AG08396 (cell line): ENCODE results near the gene MED13L.
"Not testable (repeated sequence)": the region's sequence is repeated elsewhere in the genome, so short reads cannot be mapped to it uniquely, and the experiment has no call there.

Source experiments
- DNase-seq: peaks from one replicate; pipeline ENCODE4 v3.0.0; 2012; ENCODE audit warnings: low spot score, mixed read lengths

Gene MED13L

DNA sequence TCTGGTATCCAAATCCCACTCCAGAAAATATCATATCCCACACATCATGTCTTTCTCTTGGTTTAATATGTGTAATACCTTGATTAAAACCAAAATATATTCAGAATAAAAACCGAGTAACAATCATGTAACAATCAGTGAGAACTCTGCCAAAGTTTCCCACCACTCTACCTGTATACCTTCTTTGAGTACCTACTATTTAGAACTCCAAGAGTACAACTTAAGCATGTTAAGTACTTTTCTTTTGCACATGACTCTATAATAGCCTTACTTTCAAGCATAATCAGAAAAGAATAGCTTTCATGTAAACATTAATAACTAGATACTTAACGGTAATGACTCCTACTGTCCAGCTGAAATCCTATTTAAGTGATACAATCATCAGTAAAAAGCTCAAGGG, 223.2 kb downstream of the MED13L start:
- DNase-seq, result no peak

DNA sequence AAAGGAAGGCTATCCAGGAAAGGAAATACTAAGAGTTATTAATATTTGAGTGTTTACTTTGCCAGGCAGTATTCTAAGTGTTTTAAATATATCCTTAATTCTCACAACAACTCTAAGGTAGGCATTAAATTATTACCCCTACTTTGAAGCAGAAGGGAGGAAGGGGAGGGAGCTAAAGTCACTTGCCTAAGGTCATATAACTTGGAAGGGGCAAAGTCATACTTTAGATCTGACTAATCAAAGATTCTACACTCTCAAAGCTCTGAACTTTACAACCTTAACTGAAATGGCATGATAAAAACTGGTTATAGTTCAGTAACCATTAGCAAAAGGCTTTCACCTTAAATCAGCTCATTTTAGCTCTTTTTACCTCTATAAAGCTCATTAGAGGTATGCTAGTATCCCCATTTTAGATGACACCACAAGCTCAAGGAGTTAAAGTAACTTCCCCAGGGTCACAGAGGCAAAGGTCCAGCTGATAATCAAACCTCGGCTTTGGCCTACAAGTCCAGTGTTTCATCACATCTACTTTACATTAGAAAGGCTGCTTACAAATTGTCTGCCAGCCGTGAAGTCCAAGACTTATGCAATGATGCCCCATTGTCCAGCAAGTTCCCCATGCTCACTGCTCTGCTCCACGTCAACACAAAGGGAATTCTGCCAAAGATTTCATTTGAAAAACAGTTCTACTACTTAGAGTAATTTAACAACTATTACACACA, 223.9 kb downstream of the MED13L start:
- peak; percentile 44 for DNase-seq

DNA sequence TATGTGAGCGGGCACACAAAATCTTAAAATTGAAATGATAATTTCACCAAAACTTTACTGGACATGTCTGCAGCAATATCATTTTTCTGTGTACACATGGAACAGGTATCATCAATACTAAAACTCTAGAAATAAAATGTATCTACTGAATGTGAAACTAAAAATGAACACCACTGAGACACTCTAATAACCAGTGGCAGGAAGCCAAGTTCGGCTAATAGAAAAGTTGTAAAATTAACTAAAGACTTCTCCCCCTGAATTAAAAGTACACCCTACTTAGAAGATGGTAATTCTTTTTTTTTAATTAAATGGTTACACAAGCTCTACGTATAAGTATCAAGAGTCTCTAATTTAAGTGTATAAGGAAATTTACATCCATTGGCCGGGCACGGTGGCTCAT, 227.2 kb downstream of the MED13L start:
- DNase-seq, result no peak

DNA sequence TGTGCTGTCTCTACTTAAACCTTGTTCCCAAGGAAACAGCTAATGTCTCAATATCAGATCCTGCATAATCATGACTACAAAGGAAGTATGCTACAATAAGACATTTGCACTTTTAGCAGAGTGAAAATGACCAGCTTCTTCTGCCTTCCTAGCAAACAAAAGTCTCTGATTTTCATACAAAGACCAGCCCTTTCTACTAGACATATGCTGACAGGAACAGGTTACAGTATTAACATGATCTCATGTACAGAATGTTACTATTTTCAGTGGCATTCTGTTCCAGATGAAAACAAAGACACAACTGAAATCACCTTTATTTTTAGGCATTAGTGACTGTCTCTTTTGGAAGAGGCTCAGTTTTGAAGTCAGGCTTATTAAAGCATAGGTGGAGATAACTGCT, 228.6 kb downstream of the MED13L start:
- DNase-seq, result no peak

DNA sequence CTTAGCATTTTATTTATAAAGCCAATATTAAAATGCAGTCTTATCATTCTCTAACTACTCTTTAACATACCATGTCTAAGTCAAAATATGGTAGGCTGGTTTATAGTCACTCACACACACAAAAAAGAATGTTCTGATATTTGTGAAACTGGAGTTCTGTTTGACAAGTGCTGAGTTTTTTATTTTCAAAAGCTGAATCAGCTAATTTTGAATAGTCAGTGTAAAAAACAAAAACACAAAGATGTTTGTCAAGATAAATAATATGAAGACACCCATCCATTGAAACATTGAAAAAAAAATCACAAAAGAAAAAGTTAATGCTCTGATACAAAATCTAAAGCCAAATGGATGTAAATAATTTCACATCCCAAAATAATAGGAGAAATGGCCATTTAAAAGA, 231.5 kb downstream of the MED13L start:
- DNase-seq, result no peak

DNA sequence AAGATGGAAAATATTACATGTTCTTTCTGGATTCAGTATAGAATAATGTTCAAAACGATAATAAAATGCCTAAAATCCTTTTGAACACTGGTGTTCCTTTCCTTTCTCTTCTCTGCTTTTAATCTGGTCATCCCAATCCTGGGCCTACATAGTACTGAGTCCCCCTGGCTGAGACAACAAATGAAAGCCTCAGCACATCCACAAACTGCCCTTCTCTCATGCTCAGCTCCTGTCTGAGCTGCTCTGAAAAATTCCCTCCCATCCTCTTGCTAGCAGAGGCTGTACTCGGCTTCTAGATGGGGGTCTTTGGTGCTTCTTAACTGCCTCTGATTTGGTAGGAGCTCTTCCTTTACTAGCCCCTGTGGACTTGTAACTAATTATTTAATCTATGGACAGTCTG, 232.3 kb downstream of the MED13L start:
- DNase-seq, result no peak

DNA sequence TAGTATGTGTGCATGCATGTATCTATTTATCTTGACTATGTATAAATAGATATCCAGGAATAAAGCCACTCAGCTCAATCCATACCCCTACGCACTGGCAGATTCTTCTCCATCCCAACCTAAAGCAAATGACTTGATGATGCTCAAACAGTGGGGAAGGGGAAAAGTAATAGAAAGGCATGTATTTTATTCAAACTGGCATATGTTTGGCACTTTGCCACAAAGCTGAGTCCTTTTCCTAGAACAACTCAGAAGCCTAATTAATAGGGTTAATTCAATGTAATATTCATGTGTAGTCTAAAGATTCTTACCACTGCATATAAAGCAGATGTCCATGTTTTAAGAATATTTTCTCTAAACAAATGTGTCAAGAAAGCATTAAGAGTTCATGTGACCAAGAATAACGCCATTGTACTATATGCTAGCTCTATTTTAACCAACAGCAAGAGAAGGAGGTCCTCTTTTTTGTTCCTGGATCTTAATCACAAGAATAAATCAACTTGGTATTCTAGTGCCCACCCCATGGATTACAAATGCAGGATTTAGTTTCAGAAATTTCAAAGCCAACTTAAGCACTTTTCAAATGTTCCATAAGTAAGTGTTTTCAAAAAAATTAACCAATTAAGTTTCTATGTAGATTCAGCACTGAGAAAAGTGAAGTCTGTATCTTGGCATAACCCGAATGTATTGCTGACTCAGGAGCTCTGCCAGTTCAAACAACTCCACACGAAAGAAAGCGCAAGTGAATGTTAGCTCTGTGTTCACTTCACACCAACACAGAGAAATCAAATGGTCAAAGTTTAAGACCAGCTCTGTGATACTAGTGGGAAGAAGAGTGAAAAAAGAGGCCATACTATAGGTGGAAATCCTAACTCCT, 233.6 kb downstream of the MED13L start:
- no peak for DNase-seq

DNA sequence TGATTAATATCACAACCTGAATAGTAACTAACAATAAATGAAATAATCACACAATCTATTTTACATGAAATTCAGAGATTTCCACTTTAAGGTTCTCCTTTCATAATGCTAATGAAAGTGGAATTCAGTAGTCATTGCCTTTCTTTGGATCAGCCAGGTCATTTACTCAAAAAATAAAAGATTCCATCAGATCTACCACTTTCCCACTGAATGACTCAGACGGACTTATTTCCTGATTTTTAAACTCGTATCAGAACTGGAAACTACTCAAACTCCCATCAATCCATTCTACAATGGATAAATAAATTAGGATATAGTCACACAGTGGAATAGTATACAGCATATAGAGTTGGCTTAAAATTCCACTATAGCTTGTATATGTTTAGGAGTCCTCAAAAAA, 237.1 kb downstream of the MED13L start:
- no peak for DNase-seq

DNA sequence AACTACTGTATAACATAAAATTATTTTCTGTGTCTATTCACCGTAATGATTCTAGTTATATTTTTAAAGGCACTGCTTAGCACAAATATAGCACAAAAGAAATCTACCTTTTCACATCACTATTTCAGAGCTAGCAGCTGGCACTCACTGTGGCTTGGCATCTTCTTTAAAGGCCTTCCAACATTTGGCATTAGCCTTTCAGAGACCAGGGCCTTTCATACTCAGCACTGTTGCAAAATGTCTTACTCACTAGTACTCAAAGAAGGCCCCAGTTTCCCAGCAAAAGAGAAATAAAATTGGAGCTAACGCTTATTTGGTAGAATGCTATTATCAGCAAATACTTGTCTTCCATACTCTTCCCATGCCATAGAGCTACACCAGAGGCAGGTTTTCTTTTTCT, 238.4 kb downstream of the MED13L start:
- DNase-seq, result no peak

DNA sequence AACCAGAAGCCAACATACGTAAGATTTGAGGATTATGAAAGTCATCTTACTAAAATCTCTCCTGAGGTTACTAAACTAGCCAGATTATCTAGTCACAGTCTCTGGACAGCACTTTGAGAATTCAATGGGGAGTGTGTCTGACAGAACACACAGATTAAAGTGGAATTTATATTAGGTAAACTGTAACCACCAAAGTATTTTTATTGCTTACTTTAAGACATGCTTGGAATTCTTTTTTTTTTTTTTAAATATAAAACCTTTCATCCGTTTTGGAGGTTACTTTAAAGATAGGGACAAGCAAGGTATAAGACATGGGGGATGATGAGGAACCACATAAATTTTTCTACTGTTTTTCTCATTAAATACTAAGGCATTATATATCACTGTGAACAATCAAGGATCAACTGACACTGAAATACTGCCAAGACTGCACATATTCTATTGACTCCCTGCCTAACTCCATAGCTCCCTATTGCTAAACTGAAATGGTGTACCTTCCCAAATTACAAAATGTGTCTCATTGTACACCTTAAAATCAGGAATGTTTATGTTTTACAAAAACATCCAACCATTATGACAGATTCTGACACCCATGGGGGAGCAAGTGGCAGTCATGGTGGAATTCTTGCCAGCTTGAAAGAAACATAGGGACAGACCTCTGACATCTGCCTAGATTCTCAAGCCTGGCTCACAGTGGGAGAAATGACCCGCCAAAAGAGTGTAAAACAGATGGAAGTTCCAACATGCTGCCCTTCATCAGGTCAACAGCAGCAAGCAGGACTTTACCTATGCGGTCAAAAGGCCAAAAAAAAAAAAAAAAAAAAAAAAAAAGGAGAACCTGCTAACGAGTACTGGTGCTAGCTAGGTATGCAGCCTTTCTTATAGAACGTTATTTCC, 239.3 kb downstream of the MED13L start:
- DNase-seq, result peak; percentile 25

DNA sequence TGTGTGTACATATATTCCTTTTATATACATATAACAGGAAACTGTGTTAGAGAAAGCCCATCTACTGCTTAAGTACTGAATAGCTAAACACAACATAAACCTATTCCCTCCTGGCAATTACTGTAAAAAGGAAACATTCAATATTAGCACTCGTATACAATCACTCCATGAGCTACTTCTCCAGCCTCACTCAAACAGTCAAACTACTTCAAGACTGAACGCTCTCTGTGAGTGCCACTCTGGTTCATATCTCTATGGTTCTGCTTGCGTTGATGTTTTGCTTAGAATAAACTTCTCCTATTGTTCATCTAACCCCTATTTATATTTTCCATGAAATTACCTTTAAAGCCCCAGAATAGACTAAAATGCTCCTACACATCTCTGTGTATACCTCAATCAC, 243.7 kb downstream of the MED13L start:
- DNase-seq, result no peak

DNA sequence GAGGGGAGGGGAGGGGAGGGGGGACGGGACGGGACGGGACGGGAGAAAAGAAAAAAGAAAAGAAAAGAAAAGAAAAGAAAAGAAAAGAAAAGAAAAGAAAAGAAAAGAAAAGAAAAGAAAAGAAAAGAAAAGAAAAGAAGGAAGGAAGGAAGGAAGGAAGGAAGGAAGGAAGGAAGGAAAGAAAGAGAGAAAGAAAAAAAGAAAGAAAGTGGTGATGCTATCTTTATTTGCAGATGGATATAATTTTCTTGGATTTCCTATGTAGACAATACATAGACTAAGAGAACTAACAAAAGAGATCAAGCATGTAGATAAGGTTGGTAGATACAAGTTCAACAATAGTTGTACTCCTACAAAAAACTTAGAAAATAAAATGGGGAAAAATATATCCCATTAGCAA, 245.9 kb downstream of the MED13L start:
- not testable (repeated sequence) for DNase-seq

DNA sequence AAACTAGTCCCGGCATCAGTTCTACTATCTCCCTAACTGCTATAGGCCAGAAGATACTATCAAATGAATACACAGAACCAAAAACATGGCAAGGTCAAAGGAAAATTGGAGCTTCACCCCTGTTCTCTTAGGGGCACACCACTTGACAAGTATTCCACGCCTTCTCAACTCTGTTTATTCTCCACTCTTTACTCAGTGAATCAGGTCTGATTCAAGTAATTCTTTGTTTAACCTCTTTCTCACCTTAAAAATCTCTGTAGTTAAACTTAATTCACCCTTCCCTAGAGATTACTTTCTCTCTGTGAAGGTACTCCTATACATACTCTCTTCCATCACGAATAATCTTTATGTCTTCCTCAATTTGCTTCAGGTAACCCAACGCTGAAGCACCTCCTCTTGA, 248.9 kb downstream of the MED13L start:
- DNase-seq, result no peak

DNA sequence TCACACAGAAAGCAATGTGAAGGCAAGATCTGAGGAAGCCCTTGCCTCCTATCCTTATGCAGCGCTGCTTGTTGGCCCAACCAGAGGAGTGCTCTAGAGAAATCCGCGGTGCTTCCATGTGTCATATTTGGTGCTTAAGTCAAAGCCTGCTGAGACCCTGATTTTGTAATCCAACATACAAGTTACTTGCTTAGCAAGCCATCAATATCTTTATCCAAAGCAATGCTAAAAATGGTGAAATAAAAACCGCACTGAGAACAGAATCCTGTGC, 250.0 kb downstream of the MED13L start:
- DNase-seq, result no peak

DNA sequence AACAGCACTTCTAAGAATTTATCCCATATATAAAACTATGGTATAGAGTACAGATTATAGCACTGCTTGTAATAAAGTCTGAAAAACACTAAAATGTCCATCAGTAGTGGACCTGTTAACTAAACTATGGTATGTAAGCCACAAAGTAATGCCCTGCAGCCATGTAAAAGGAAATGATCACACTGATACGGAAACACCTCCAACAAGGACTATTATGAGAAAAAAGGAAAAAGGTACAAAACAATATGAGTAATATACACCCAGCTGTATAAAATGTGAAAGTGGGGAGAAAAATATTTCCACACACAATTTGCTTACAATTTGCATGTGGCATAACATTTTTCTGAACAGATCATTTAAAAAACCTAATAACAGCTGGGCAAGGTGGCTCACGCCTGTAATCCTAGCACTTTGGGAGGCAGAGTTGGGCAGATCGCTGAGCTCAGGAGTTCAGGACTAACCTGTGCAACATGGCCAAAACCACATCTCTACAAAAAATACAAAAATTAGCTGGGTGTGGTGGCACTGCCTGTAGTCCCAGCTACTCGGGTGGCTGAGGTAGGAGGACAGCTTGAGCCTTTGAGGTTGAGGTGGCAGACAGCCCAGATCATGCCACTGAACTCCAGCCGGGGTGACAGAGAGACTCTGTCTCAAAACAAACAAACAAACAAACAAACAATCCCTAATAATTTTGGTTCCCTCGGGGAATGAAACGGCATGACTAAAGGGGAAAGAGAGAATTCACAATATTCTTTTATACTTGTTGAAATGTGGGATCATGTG, 250.5 kb downstream of the MED13L start:
- no peak for DNase-seq

DNA sequence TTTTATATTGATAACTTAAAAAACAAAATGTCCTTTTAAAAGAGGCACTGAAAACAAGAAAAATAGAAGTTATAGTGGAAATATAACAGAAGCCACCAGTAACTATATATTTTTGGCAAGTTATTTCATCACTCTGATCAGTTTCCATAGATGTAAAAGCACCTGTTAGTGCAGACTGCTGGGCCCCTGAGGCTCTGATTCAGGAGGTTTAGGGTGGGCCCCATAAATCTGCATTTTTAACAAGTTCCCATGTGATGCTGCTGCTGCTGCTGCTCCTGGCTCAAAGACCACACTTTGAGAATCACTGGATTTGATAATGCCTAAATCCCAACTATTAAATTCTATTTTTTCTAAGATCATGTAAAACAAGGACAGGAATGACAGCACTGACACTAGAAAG, 251.1 kb downstream of the MED13L start:
- DNase-seq, result no peak

DNA sequence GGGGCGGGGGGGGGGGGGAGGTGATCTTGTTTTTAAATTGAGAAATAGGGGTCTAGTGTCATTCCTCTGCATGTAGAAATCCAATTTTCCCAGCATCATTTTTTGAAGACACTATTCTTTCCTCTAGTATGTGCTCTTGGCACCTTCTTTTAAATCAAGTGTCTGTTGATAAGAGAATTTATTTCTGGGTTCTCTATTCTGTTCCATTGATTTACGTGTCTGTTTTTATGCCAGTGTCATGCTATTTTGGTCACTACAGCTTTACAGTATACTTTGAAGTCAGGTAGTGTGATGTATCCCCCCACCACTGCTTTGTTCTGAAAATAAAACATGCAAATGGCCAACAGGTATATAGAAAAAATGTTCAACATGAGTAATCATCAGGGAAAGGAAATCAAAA, 252.7 kb downstream of the MED13L start:
- no peak for DNase-seq

DNA sequence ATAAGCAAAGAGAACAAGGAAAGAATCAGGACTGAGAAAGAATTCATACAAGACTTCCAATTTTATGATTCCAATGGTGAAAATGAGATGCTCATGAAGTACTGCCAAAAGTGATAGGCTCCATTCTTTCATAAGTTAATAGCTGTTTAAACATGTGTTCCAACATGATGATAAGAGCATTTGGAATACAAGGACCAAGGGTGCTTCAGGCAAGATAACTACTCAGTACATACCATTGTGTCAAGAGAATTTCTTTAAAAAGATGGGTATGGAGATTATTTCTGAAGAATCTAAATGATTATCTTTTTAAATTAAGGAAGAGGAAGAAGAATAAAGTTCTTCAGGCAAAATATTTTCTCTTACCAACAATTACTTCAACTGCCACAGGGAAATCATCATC, 258.1 kb downstream of the MED13L start:
- no peak for DNase-seq

DNA sequence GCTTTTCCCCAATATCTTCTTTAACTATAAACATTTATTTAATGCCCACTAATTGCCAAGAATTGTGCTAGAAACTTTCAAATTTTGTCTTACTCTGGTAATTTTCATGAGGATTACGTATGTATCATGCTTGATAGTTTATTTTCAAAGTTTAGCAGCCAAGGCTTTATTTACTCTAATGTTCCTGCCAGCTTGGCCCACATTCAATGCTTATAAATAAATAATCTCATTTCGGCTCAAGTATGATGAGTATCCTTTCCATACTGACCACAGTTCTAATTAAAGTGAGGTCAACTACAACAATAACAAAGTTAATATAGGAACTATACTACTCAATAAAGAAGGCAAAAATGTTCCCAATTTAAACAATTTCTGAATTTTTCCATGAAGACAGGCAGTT, 259.2 kb downstream of the MED13L start:
- no peak for DNase-seq

DNA sequence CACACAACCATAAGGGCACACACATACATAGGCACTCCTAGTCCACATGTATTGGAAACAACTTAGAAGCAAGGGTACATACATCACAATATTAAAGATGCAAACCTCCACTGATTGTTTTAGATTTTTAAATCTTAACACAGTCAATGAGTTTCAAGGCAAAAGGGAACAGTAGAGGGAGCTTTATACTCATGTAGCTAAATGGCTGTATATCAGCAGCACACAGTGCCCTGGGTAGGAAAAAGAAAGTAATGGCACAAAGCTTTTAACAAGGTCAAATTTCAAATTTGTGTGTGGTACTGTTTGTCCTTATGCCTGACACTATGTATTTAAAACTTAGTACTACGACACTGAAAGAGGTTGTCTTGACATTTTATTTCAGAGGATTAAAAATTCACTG, 262.0 kb downstream of the MED13L start:
- DNase-seq, result peak; percentile 36

DNA sequence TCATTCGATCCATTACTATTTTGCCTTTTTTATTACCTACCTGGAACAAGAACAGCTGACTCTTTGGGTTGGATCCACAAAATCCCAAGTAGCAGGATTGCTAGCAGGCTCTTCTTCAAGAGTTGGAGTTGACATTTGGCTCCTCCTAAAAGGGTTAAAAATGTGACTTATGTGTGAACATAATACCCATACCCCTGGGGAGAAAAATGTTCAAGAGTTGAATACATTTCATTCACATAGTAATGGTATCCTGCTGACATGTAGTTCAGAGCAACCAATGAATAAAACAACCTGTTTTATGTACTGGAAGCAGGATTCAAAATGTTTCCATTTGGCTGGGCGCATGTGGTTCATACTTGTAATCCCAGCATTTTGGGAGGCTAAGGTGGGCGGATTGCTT, 264.7 kb downstream of the MED13L start:
- DNase-seq, result no peak

DNA sequence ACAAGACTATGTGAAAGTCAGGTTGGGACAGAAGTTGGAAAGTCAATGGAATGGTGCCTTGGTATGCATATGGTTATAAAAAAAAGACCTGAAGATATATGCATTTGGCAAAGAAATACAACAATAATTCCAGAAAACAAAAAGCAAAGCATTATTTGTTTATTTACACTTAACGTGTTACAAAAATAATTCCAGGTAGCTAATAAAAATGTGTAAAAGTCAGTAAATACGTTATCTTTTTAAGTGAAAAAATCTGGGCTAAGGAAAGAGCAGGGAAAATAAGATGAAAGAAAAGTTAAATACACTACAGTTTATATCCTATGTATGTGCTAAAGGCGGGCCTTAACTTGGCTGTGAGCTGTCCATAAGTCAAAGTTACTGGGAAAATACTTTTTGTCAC, 266.3 kb downstream of the MED13L start:
- no peak for DNase-seq
